Vagina (tissue), 2 donors: ENCODE results near the gene SOD2. TPM values are rescaled to one million over a fixed set of nuclear protein-coding genes. Genes with fewer than 3 reads are reported as not detected.
A peak's percentile ranks its signal among the peaks of the same experiment; 100 is the strongest.
"Not testable (repeated sequence)": the region's sequence is repeated elsewhere in the genome, so short reads cannot be mapped to it uniquely, and the experiment has no call there.

Source experiments
- DNase-seq, 2 donors: peaks; one replicate each; pipeline ENCODE4 v3.0.0-alpha.2; 2017; ENCODE audit errors: extremely low spot score in 2 of 2
- H3K27ac ChIP-seq: fragments of 200-600 bp; sonication (generic); one replicate; pipeline ENCODE4 v1.5.1; 2019
- H3K27me3 ChIP-seq: fragments of 200-600 bp; sonication (generic); one replicate; pipeline ENCODE4 v1.5.1; 2019
- H3K36me3 ChIP-seq, 2 donors: fragments of 200-600 bp; sonication (generic); one replicate each; pipeline ENCODE4 v1.5.1; 2017 to 2019
- H3K4me1 ChIP-seq: fragments of 200-600 bp; sonication (generic); one replicate; pipeline ENCODE4 v1.5.1; 2019
- H3K4me3 ChIP-seq, 2 donors: fragments of 200-600 bp; sonication (generic); 1 replicate in 1 of 2; 2 replicates in 1 of 2; pipeline ENCODE4 v1.5.1; 2016 to 2019
- H3K9me3 ChIP-seq: fragments of 200-600 bp; sonication (generic); one replicate; pipeline ENCODE4 v1.5.1; 2019
- CTCF ChIP-seq, 3 experiments: fragments of 450-650 bp in 2 of 3; fragments of 200-600 bp in 1 of 3; sonication (generic) in 1 of 3; IDR thresholded peaks; one replicate each; pipeline ENCODE4 v1.5.1; 2017 to 2019; ENCODE audit warnings: antibody characterized with exemption in 3 of 3, mild to moderate bottlenecking in 2 of 3, moderate library complexity in 2 of 3
- POLR2A ChIP-seq, 2 donors: fragments of 450-650 bp; IDR thresholded peaks; one replicate each; pipeline ENCODE4 v1.6.1; 2017; ENCODE audit warnings: antibody characterized with exemption in 2 of 2, mild to moderate bottlenecking in 2 of 2, moderate library complexity in 2 of 2
- POLR2AphosphoS5 ChIP-seq, 2 donors: sonication (generic); formaldehyde crosslinking; IDR thresholded peaks; one replicate each; pipeline ENCODE4 v1.9.0; 2017; ENCODE audit warnings: antibody characterized with exemption in 2 of 2, mild to moderate bottlenecking in 2 of 2, low read depth in 1 of 2; ENCODE audit not compliant: insufficient read depth in 1 of 2
- intact Hi-C: fragments of 100-400 bp; cut with DNase I; formaldehyde crosslinking; loops from one replicate; pipeline ENCODE4 v1.15.1; 2023
- total RNA-seq: library from RNA; depleted of rRNA; stranded (reverse); fragments of >200 nt; gene quantifications from one replicate; pipeline ENCODE4 v1.2.3, GENCODE V29; 2016

The SOD2 gene
- total RNA-seq = 597 TPM

DNA sequence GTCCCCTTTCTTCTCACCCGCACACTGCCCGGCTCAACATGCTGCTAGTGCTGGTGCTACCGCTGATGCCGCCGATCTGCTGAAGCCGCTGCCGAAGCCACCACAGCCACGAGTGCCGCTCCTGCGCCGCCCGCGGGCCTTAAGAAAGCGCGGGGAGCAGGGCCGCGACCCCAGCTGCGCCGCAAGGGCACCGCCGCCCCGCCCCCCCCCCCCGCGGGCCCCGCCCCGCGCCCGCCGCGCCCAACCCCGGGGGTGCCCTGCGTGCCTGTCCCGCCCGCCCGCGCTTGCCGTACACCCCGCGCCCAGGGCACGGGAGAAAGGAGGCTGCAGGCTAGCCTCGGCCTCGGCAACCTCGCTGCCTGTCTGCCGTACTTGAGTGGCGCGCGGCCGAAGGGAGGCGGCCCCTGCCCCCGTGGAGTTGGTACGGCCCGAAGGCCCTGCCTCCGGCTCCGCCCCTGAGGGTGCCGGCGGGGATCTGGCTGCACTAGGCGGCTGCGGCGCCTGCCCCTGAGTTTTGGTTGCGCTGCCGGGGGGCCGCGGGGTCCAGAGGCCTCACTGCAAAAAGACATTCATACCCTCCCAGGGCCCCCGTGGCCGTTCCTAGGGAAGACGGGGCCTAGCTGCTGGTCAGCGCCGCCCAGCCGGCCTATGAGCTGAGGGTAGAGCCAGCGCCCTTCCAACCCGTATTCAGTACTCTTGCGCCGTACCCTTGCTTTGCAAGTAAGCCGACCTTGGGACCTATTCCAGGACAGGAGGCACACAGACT is at the start of gene SOD2:
Gene SOD2, minus strand, starts transcription at position 114 of the 766 bp plus-strand sequence. Its CDS starts 74 bp downstream, at position 40.
- Histone ChIP-seq H3K4me3 (peak within 1 kb of the TSS; percentile 89 to 97), H3K4me1 (peaks cover 43% of the 10 kb centered on the region), H3K9me3 (no peaks in the 10 kb centered on the region), H3K27me3 (no peaks in the 10 kb centered on the region), H3K36me3 (peaks cover 6 to 20% of the 10 kb centered on the region in 2 donors), H3K27ac (peak within 1 kb of the TSS; percentile 99)
- TF ChIP-seq POLR2AphosphoS5 (IDR thresholded peaks at IDR 0.05; ENCODE audit: insufficient read depth in 1 of 2, low read depth in 1 of 2) (peak; percentile 55 to 99), CTCF (IDR thresholded peaks at IDR 0.05) (peak in 1 of 3 experiments; percentile 8), POLR2A (IDR thresholded peaks at IDR 0.05) (peak; percentile 31 to 92)
- intact Hi-C loops = loop anchor here (2.0 to 10.0 kb wide), 3 partner anchors 33 to 271 kb away; partner anchors contain the start of genes IGF2R, MRPL18 and WTAP
- peak in 1 of 2 donors; percentile 94 for DNase-seq

GRCh38 chr6:159742165-159742564 is 49.1 kb upstream of the SOD2 start:
- H3K36me3 ChIP-seq = peaks cover 0 to 58% of the 10 kb centered on the region in 2 donors

DNA sequence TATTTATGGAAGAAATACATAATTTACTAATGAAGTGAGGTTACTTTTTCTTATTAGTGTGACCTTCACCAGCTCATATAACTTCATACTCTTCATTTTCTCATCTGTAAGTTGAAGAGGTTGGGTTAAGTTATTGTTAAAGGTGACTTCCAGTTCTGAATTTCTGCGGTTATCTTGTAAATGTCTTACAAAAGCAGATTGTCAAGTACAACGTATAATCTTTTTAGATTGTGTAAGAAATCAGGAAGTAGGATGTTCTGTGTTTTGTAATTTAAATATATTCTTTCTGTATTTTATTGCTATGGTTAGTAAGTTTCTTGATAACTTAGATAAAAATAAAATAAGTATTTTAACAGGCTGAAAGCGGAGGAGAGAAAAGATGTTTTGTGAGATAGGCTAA is 46.3 kb upstream of the SOD2 start:
- Histone ChIP-seq H3K27ac (no peak overlapping the region), H3K4me3 (no peak overlapping the region), H3K36me3 (peaks cover 0 to 30% of the 10 kb centered on the region in 2 donors), H3K27me3 (no peaks in the 10 kb centered on the region), H3K9me3 (no peaks in the 10 kb centered on the region), H3K4me1 (peaks cover 54% of the 10 kb centered on the region)
- no peak for DNase-seq
- intact Hi-C loops = no loop called here
- no peak for TF ChIP-seq CTCF (IDR thresholded peaks at IDR 0.05)
- no peak for TF ChIP-seq POLR2AphosphoS5 (IDR thresholded peaks at IDR 0.05; ENCODE audit: insufficient read depth in 1 of 2, low read depth in 1 of 2)
- no peak for TF ChIP-seq POLR2A (IDR thresholded peaks at IDR 0.05)

More at GRCh38 chr6:159742165-159742564, 49.1 kb upstream of the SOD2 start:
- no peak overlapping the region for H3K27ac ChIP-seq
- peaks cover 26% of the 10 kb centered on the region for H3K4me1 ChIP-seq
- H3K9me3 ChIP-seq = no peaks in the 10 kb centered on the region
- TF ChIP-seq CTCF (IDR thresholded peaks at IDR 0.05) = no peak
- TF ChIP-seq POLR2A (IDR thresholded peaks at IDR 0.05) = no peak
- no peak for TF ChIP-seq POLR2AphosphoS5 (IDR thresholded peaks at IDR 0.05; ENCODE audit: insufficient read depth in 1 of 2, low read depth in 1 of 2)
- no peak overlapping the region for H3K4me3 ChIP-seq
- H3K27me3 ChIP-seq = no peaks in the 10 kb centered on the region
- intact Hi-C loops = no loop called here
- DNase-seq = no peak

DNA sequence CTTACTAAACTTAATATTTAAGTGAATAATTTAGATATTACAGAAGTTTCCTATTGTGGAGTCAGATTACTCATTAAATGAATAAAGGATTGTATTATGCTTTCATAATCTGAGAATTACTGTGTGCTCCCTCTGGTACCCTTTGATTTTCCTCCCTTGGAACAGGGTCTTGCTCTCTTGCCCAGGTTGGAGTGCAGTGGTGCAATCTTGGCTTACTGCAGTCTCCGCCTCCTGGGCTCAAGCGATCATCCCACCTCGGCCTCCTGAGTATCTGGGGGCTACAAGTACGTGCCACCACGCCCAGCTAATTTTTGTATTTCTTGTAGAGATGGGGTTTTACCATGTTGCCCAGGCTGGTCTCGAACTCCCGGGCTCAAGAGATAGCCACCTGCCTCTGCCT is 43.9 kb upstream of the SOD2 start:
- Histone ChIP-seq H3K4me3 (no peak overlapping the region), H3K27me3 (no peaks in the 10 kb centered on the region), H3K36me3 (peaks cover 0 to 10% of the 10 kb centered on the region in 2 donors), H3K27ac (no peak overlapping the region), H3K9me3 (no peaks in the 10 kb centered on the region), H3K4me1 (peaks cover 76% of the 10 kb centered on the region)
- TF ChIP-seq POLR2A (IDR thresholded peaks at IDR 0.05) (no peak), POLR2AphosphoS5 (IDR thresholded peaks at IDR 0.05; ENCODE audit: insufficient read depth in 1 of 2, low read depth in 1 of 2) (no peak), CTCF (IDR thresholded peaks at IDR 0.05) (no peak)
- intact Hi-C loops = no loop called here
- no peak for DNase-seq

DNA sequence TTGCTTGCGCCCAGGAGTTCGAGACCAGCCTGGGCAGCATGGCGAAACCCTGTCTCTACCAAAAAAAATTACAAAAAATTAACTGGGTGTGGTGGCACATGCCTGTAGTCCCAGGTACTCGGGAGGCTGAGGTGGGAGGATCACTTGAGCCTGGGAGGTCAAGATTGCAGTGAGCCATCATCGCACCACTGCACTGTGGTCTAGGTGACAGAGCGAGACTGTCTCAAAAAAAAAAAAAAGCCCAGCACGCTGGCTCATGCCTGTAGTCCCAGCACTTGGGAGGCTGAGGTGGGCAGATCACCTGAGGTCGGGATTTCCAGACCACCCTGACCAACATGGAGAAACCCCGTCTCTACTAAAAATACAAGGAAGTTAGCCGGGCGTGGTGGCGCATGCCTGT is 40.4 kb upstream of the SOD2 start:
- DNase-seq, H3K9me3 ChIP-seq, intact Hi-C loops: not testable (repeated sequence)

DNA sequence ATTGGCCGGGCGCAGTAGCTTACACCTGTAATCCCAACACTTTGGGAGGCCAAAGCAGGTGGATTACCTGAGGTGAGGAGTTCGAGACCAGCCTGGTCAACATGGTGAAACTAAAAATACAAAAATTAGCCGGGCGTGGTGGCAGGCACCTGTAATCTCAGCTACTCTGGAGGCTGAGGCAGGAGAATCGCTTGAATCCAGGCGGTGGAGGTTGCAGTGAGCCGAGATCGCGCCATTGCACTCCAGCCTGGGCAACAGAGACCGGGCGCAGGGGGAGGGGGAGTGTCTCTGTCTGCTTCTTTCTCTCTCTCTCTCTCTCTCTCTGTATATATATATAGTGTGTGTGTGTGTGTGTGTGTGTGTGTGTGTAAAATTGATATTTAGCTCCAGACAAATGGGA is 39.5 kb upstream of the SOD2 start:
- H3K4me3 ChIP-seq, H3K27ac ChIP-seq, H3K27me3 ChIP-seq, H3K9me3 ChIP-seq, intact Hi-C loops, DNase-seq, H3K36me3 ChIP-seq: not testable (repeated sequence)
- H3K4me1 ChIP-seq = peaks cover 89% of the 10 kb centered on the region

More for the DNA sequence above, 40.4 kb upstream of the SOD2 start:
- H3K27me3 ChIP-seq, H3K4me3 ChIP-seq, H3K36me3 ChIP-seq, H3K27ac ChIP-seq: not testable (repeated sequence)
- peaks cover 97% of the 10 kb centered on the region for H3K4me1 ChIP-seq
